ENCODE measurements around the gene TERT. TPM values are rescaled to one million over a fixed set of nuclear protein-coding genes. Genes with fewer than 3 reads are reported as not detected.

TERT gene
- total RNA-seq, 2 experiments from 2014 or later = 0.55 to 0.84 TPM

- H3K9me3 ChIP-seq (ENCODE audit: control insufficient read depth in 1 of 2, insufficient read depth in 1 of 2, low read length in 2 of 2) = peaks cover 0 to 3% of the 10 kb centered on the region in 2 experiments
- ATAC-seq (ENCODE audit: poor library complexity) = no peak
Measured at GRCh38 chr5:1262381-1262780, 32.5 kb downstream of the TERT start.

GRCh38 chr5:1261643-1262042, 33.2 kb downstream of the TERT start:
- no peak for TF ChIP-seq CTCF (IDR thresholded peaks at IDR 0.05)
- Histone ChIP-seq H3K4me1 (ENCODE audit: insufficient read depth, low read length) (no peaks in the 10 kb centered on the region), H3K9me3 (ENCODE audit: control insufficient read depth in 1 of 2, insufficient read depth in 1 of 2, low read length in 2 of 2) (peaks cover 0 to 3% of the 10 kb centered on the region in 2 experiments), H3K27me3 (ENCODE audit: control insufficient read depth in 1 of 2, insufficient read depth in 2 of 2, low read length in 2 of 2) (no peaks in the 10 kb centered on the region), H3K36me3 (ENCODE audit: insufficient read depth, low read length) (no peaks in the 10 kb centered on the region), H3K27ac (ENCODE audit: low read depth in 1 of 2, low read length in 2 of 2) (no peak overlapping the region), H3K4me3 (ENCODE audit: low read length) (no peak overlapping the region)
- H3K9me3 Mint-ChIP-seq = no peaks in the 10 kb centered on the region
- DNase-seq = no peak
- intact Hi-C loops (cut with DNase I, micrococcal nuclease) = no loop called here
- no peaks in the 10 kb centered on the region for H3K27me3 Mint-ChIP-seq
- CTCF ChIA-PET = no interaction called here
- H3K4me1 Mint-ChIP-seq (ENCODE audit: low read depth) = no peaks in the 10 kb centered on the region
- H3K4me3 Mint-ChIP-seq = no peak overlapping the region
- no peak for ATAC-seq (ENCODE audit: poor library complexity)
- no peaks in the 10 kb centered on the region for H3K36me3 Mint-ChIP-seq (ENCODE audit: low read depth)
- POLR2A ChIA-PET = no interaction called here
- no peak overlapping the region for H3K27ac Mint-ChIP-seq

More at GRCh38 chr5:1262381-1262780, 32.5 kb downstream of the TERT start:
- no peak for DNase-seq
- Mint-ChIP-seq H3K4me1 (ENCODE audit: low read depth) (no peaks in the 10 kb centered on the region), H3K27ac (no peak overlapping the region), H3K27me3 (no peaks in the 10 kb centered on the region), H3K36me3 (ENCODE audit: low read depth) (no peaks in the 10 kb centered on the region), H3K9me3 (no peaks in the 10 kb centered on the region), H3K4me3 (no peak overlapping the region)
- H3K27me3 ChIP-seq (ENCODE audit: control insufficient read depth in 1 of 2, insufficient read depth in 2 of 2, low read length in 2 of 2) = no peaks in the 10 kb centered on the region
- ChIA-PET POLR2A (no interaction called here), CTCF (no interaction called here)
- intact Hi-C loops (cut with DNase I, micrococcal nuclease) = no loop called here
- no peaks in the 10 kb centered on the region for H3K36me3 ChIP-seq (ENCODE audit: insufficient read depth, low read length)
- no peak overlapping the region for H3K4me3 ChIP-seq (ENCODE audit: low read length)
- no peak overlapping the region for H3K27ac ChIP-seq (ENCODE audit: low read depth in 1 of 2, low read length in 2 of 2)
- TF ChIP-seq CTCF (IDR thresholded peaks at IDR 0.05) = no peak
- H3K4me1 ChIP-seq (ENCODE audit: insufficient read depth, low read length) = no peaks in the 10 kb centered on the region

GRCh38 chr5:1259806-1260480, 34.9 kb downstream of the TERT start:
- TF ChIP-seq CTCF (IDR thresholded peaks at IDR 0.05) = no peak
- no peaks in the 10 kb centered on the region for H3K9me3 Mint-ChIP-seq
- POLR2A ChIA-PET = no interaction called here
- Histone ChIP-seq H3K27ac (ENCODE audit: low read depth in 1 of 2, low read length in 2 of 2) (no peak overlapping the region), H3K4me1 (ENCODE audit: insufficient read depth, low read length) (peaks cover 12% of the 10 kb centered on the region), H3K4me3 (ENCODE audit: low read length) (no peak overlapping the region), H3K36me3 (ENCODE audit: insufficient read depth, low read length) (no peaks in the 10 kb centered on the region), H3K27me3 (ENCODE audit: control insufficient read depth in 1 of 2, insufficient read depth in 2 of 2, low read length in 2 of 2) (no peaks in the 10 kb centered on the region), H3K9me3 (ENCODE audit: control insufficient read depth in 1 of 2, insufficient read depth in 1 of 2, low read length in 2 of 2) (peaks cover 0 to 3% of the 10 kb centered on the region in 2 experiments)
- intact Hi-C loops (cut with DNase I, micrococcal nuclease) = loop anchor here (10.0 kb wide), 2 partner anchors 55 to 125 kb away; no protein-coding TSS in a partner anchor
- H3K27ac Mint-ChIP-seq = no peak overlapping the region
- CTCF ChIA-PET = no interaction called here
- peaks cover 11% of the 10 kb centered on the region for H3K4me1 Mint-ChIP-seq (ENCODE audit: low read depth)
- DNase-seq = no peak
- ATAC-seq (ENCODE audit: poor library complexity) = no peak
- H3K36me3 Mint-ChIP-seq (ENCODE audit: low read depth) = no peaks in the 10 kb centered on the region
- no peaks in the 10 kb centered on the region for H3K27me3 Mint-ChIP-seq
- H3K4me3 Mint-ChIP-seq = no peak overlapping the region

All from CD4-positive, alpha-beta T cell (primary cell).